WTC11 (cell line): ENCODE results near the gene MAP7D3. TPM values are rescaled to one million over a fixed set of nuclear protein-coding genes. Genes with fewer than 3 reads are reported as not detected.

Experiments
- ATAC-seq: fragments of 200-7000 bp; cut with Tn5 transposase; 2 replicates; pipeline ENCODE4 v1.10.0; 2021; ENCODE audit warnings: mild to moderate bottlenecking, moderate library complexity
- CTCF ChIA-PET: fragments of 300-600 bp; sonication (Branson Sonifier 250); formaldehyde crosslinking; loops from one replicate; lab custom pipeline; 2021; ENCODE audit warnings: antibody characterized with exemption; lab: Charles Lee
- POLR2A ChIA-PET: fragments of 350-600 bp; sonication (Branson Sonifier 250); formaldehyde crosslinking; loops from one replicate; lab custom pipeline; 2021; ENCODE audit warnings: antibody characterized with exemption; lab: Charles Lee
- DNase-seq: peaks from one replicate; pipeline ENCODE4 v3.0.0; 2021; ENCODE audit warnings: low spot score
- H3K27ac Mint-ChIP-seq: 2 replicates; pipeline ENCODE4 v1.8.0; 2021; ENCODE audit warnings: mixed read lengths
- H3K27me3 Mint-ChIP-seq: 2 replicates; pipeline ENCODE4 v1.8.0; 2021; ENCODE audit warnings: low read depth, mild to moderate bottlenecking, moderate library complexity, mixed read lengths
- H3K36me3 Mint-ChIP-seq: 2 replicates; pipeline ENCODE4 v1.8.0; 2021; ENCODE audit warnings: mixed read lengths
- H3K4me1 Mint-ChIP-seq: 2 replicates; pipeline ENCODE4 v1.8.0; 2022; ENCODE audit warnings: mixed read lengths
- H3K4me3 Mint-ChIP-seq: 2 replicates; pipeline ENCODE4 v1.8.0; 2021; ENCODE audit warnings: mild to moderate bottlenecking, moderate library complexity, mixed read lengths
- H3K9me3 Mint-ChIP-seq: 2 replicates; pipeline ENCODE4 v1.8.0; 2021; ENCODE audit warnings: mixed read lengths
- ATF3 ChIP-seq: sonication (generic); formaldehyde crosslinking; conservative IDR thresholded peaks from 2 replicates; pipeline ENCODE4 v1.8.1; 2022; ENCODE audit warnings: mild to moderate bottlenecking, missing genetic modification reagents
- CREB1 ChIP-seq: sonication (generic); formaldehyde crosslinking; IDR thresholded peaks from 2 replicates; pipeline ENCODE4 v1.8.0; 2023; ENCODE audit warnings: mild to moderate bottlenecking, missing genetic modification reagents
- CREM ChIP-seq: sonication (generic); formaldehyde crosslinking; IDR thresholded peaks from 2 replicates; pipeline ENCODE4 v1.8.1; 2022; ENCODE audit warnings: mild to moderate bottlenecking, missing genetic modification reagents, moderate library complexity
- CTCF ChIP-seq: fragments of 200-600 bp; IDR thresholded peaks from 2 replicates; pipeline ENCODE4 v1.8.0; 2022; ENCODE audit warnings: antibody characterized with exemption
- ETV6 ChIP-seq: sonication (generic); formaldehyde crosslinking; IDR thresholded peaks from 2 replicates; pipeline ENCODE4 v1.8.1; 2022; ENCODE audit warnings: mild to moderate bottlenecking, missing genetic modification reagents
- FOXK1 ChIP-seq: sonication (generic); formaldehyde crosslinking; IDR thresholded peaks from 2 replicates; pipeline ENCODE4 v1.8.0; 2022; ENCODE audit warnings: mild to moderate bottlenecking, moderate library complexity, missing genetic modification reagents
- GRHL2 ChIP-seq: fragments of 250-450 bp; sonication (Bioruptor Pico); IDR thresholded peaks from 2 replicates; pipeline ENCODE4 v1.8.0; 2022; ENCODE audit warnings: mild to moderate bottlenecking, moderate library complexity; ENCODE audit not compliant: insufficient replicate concordance, severe bottlenecking
- GTF2I ChIP-seq: fragments of 250-450 bp; sonication (Bioruptor Pico); conservative IDR thresholded peaks from 2 replicates; pipeline ENCODE4 v1.4.0; 2021; ENCODE audit warnings: mild to moderate bottlenecking
- IRF2 ChIP-seq: sonication (generic); formaldehyde crosslinking; IDR thresholded peaks from 2 replicates; pipeline ENCODE4 v1.8.0; 2022; ENCODE audit warnings: low read depth, missing genetic modification reagents, borderline replicate concordance
- NFATC4 ChIP-seq: fragments of 250-450 bp; sonication (Bioruptor Pico); IDR thresholded peaks from 2 replicates; pipeline ENCODE4 v1.9.0; 2021; ENCODE audit warnings: mild to moderate bottlenecking
- NFE2L1 ChIP-seq: sonication (generic); formaldehyde crosslinking; IDR thresholded peaks from 2 replicates; pipeline ENCODE4 v1.8.1; 2023; ENCODE audit warnings: missing genetic modification reagents
- NFYB ChIP-seq: sonication (generic); formaldehyde crosslinking; conservative IDR thresholded peaks from 2 replicates; pipeline ENCODE4 v1.8.0; 2022; ENCODE audit warnings: low read depth, missing genetic modification reagents
- NR2C2 ChIP-seq: sonication (generic); formaldehyde crosslinking; IDR thresholded peaks from 2 replicates; pipeline ENCODE4 v1.8.0; 2022; ENCODE audit warnings: mild to moderate bottlenecking, missing genetic modification reagents
- NR3C1 ChIP-seq: sonication (generic); formaldehyde crosslinking; conservative IDR thresholded peaks from 2 replicates; pipeline ENCODE4 v1.8.1; 2023; ENCODE audit warnings: low read depth, mild to moderate bottlenecking, missing genetic modification reagents
- PREB ChIP-seq: sonication (generic); formaldehyde crosslinking; IDR thresholded peaks from 2 replicates; pipeline ENCODE4 v1.8.1; 2022; ENCODE audit warnings: mild to moderate bottlenecking, missing genetic modification reagents, moderate library complexity, borderline replicate concordance
- SMAD3 ChIP-seq: sonication (generic); formaldehyde crosslinking; IDR thresholded peaks from 2 replicates; pipeline ENCODE4 v1.8.0; 2022; ENCODE audit warnings: missing genetic modification reagents, mild to moderate bottlenecking, borderline replicate concordance
- SOX15 ChIP-seq: fragments of 250-450 bp; sonication (Bioruptor Pico); IDR thresholded peaks from 2 replicates; pipeline ENCODE4 v1.9.0; 2021; ENCODE audit warnings: mild to moderate bottlenecking
- TCF7 ChIP-seq: sonication (generic); formaldehyde crosslinking; IDR thresholded peaks from 2 replicates; pipeline ENCODE4 v1.8.0; 2022; ENCODE audit warnings: mild to moderate bottlenecking, low read depth, missing genetic modification reagents, moderate library complexity
- TEAD1 ChIP-seq: sonication (generic); formaldehyde crosslinking; IDR thresholded peaks from 2 replicates; pipeline ENCODE4 v1.8.0; 2022; ENCODE audit warnings: mild to moderate bottlenecking, missing genetic modification reagents
- TEAD4 ChIP-seq: sonication (generic); formaldehyde crosslinking; IDR thresholded peaks from 2 replicates; pipeline ENCODE4 v1.8.0; 2022; ENCODE audit warnings: mild to moderate bottlenecking, missing genetic modification reagents
- USF1 ChIP-seq: sonication (generic); formaldehyde crosslinking; IDR thresholded peaks from 2 replicates; pipeline ENCODE4 v1.8.0; 2022; ENCODE audit warnings: mild to moderate bottlenecking, missing genetic modification reagents
- ZMAT4 ChIP-seq: fragments of 250-450 bp; sonication (Bioruptor Pico); IDR thresholded peaks from 2 replicates; pipeline ENCODE4 v1.9.0; 2021; ENCODE audit warnings: mild to moderate bottlenecking
- ZNF317 ChIP-seq: sonication (generic); formaldehyde crosslinking; IDR thresholded peaks from 2 replicates; pipeline ENCODE4 v1.8.1; 2023; ENCODE audit warnings: low read depth, mild to moderate bottlenecking, moderate library complexity, missing genetic modification reagents, borderline replicate concordance
- ZNF396 ChIP-seq: fragments of 250-450 bp; sonication (Bioruptor Pico); IDR thresholded peaks from 2 replicates; pipeline ENCODE4 v1.8.0; 2021; ENCODE audit warnings: mild to moderate bottlenecking, moderate library complexity, borderline replicate concordance
- ZNF423 ChIP-seq: fragments of 250-450 bp; sonication (Bioruptor Pico); IDR thresholded peaks from 2 replicates; pipeline ENCODE4 v2.1.2; 2022; ENCODE audit warnings: mild to moderate bottlenecking, moderate library complexity
- ZNF671 ChIP-seq: fragments of 250-450 bp; sonication (Bioruptor Pico); IDR thresholded peaks from 2 replicates; pipeline ENCODE4 v1.8.0; 2021; ENCODE audit warnings: mild to moderate bottlenecking
- total RNA-seq: library from RNA; stranded (reverse); gene quantifications from 3 replicates; pipeline ENCODE4 v1.2.3, GENCODE V29; 2021
- TF ChIP-seq, protein P1 (sequence below): fragments of 250-450 bp; sonication (Bioruptor Pico); IDR thresholded peaks from 2 replicates; pipeline ENCODE4 v1.9.0; 2021; ENCODE audit warnings: moderate library complexity, mild to moderate bottlenecking, inconsistent platforms, borderline replicate concordance

Gene MAP7D3
- total RNA-seq, 1 experiment from 2014 or later = 12.3 TPM

- TF ChIP-seq ZNF671 (CRISPR knock-in tag) = no peak
- no peak for TF ChIP-seq GTF2I (CRISPR knock-in tag)
- TF ChIP-seq TCF7 (CRISPR knock-in tag) = no peak
- no peak for TF ChIP-seq SOX15 (CRISPR knock-in tag)
- TF ChIP-seq, all 79 proteins: peak for 0
These were observed 31.3 kb downstream of the MAP7D3 start (continued) for GRCh38 chrX:136219893-136220292.

- DNase-seq (no peak), ATAC-seq (no peak)
- peaks cover 9% of the 10 kb centered on the region for H3K36me3 Mint-ChIP-seq
- H3K9me3 Mint-ChIP-seq = no peaks in the 10 kb centered on the region
- H3K4me1 Mint-ChIP-seq = no peaks in the 10 kb centered on the region
- ChIA-PET POLR2A (no interaction called here), CTCF (no interaction called here)
- TF ChIP-seq, protein P1, sequence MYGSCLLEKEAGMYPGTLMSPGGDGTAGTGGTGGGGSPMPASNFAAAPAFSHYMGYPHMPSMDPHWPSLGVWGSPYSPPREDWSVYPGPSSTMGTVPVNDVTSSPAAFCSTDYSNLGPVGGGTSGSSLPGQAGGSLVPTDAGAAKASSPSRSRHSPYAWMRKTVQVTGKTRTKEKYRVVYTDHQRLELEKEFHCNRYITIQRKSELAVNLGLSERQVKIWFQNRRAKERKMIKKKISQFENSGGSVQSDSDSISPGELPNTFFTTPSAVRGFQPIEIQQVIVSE (CRISPR knock-in tag) = no peak
- TF ChIP-seq CREM (CRISPR knock-in tag) = no peak
- no peaks in the 10 kb centered on the region for H3K27me3 Mint-ChIP-seq
- no peak overlapping the region for H3K27ac Mint-ChIP-seq
- no peak overlapping the region for H3K4me3 Mint-ChIP-seq
These were observed 35.6 kb downstream of the MAP7D3 start for GRCh38 chrX:136215559-136215958.

GRCh38 chrX:136214551-136214950 is 36.6 kb downstream of the MAP7D3 start:
- no peaks in the 10 kb centered on the region for H3K9me3 Mint-ChIP-seq
- DNase-seq (no peak), ATAC-seq (no peak)
- no peaks in the 10 kb centered on the region for H3K4me1 Mint-ChIP-seq
- H3K27ac Mint-ChIP-seq = no peak overlapping the region
- H3K4me3 Mint-ChIP-seq = no peak overlapping the region
- H3K36me3 Mint-ChIP-seq = peaks cover 11% of the 10 kb centered on the region
- TF ChIP-seq SMAD3 (CRISPR knock-in tag) (no peak), NFE2L1 (CRISPR knock-in tag) (no peak), ZNF396 (CRISPR knock-in tag) (no peak), NR3C1 (CRISPR knock-in tag) (no peak), NR2C2 (CRISPR knock-in tag) (no peak), NFATC4 (no peak), GRHL2 (CRISPR knock-in tag) (no peak), FOXK1 (CRISPR knock-in tag) (no peak), GTF2I (CRISPR knock-in tag) (no peak), TEAD4 (no peak), IRF2 (no peak), USF1 (no peak), ZNF423 (CRISPR knock-in tag) (no peak), TEAD1 (CRISPR knock-in tag) (no peak)
- POLR2A ChIA-PET = no interaction called here
- CTCF ChIA-PET = interaction anchor here (0.9 kb wide), 1 partner anchor 186 kb away, joined by 3 read pairs; no protein-coding TSS in a partner anchor
- no peaks in the 10 kb centered on the region for H3K27me3 Mint-ChIP-seq

GRCh38 chrX:136212557-136213111 is 38.6 kb downstream of the MAP7D3 start:
- H3K36me3 Mint-ChIP-seq = 0 out of 2 replicates have a peak, but pooled peaks cover 5% of the 10 kb centered on the region
- H3K27me3 Mint-ChIP-seq = no peaks in the 10 kb centered on the region
- peaks cover 3% of the 10 kb centered on the region; the same call in 1 of the 2 replicates for H3K4me1 Mint-ChIP-seq
- DNase-seq = no peak
- ATAC-seq = no peak
- ChIA-PET CTCF (no interaction called here), POLR2A (no interaction called here)
- H3K9me3 Mint-ChIP-seq = no peaks in the 10 kb centered on the region
- no peak overlapping the region for H3K27ac Mint-ChIP-seq
- H3K4me3 Mint-ChIP-seq = no peak overlapping the region
- TF ChIP-seq ETV6 (CRISPR knock-in tag) (no peak), NFE2L1 (CRISPR knock-in tag) (no peak), NFATC4 (no peak), ZNF317 (CRISPR knock-in tag) (no peak), ATF3 (CRISPR knock-in tag) (no peak), NFYB (no peak), CTCF (no peak), CREB1 (no peak), PREB (CRISPR knock-in tag) (no peak), ZMAT4 (CRISPR knock-in tag) (no peak)
